SK-N-SH (cell line): Measurements from ENCODE around the gene MAML3. TPM values are rescaled to one million over a fixed set of nuclear protein-coding genes. Genes with fewer than 3 reads are reported as not detected.

ENCODE experiments used
- CTCF ChIA-PET: fragments of 300-600, 350-600 bp; formaldehyde crosslinking; extraction: SDS; loops from one replicate; lab custom pipeline; 2021; lab: Yijun Ruan, JAX
- POLR2A ChIA-PET: fragments of 350-600 bp; sonication (Branson Sonifier 250); formaldehyde crosslinking; extraction: SDS; loops from one replicate; lab custom pipeline; 2020; ENCODE audit warnings: antibody characterized with exemption, inconsistent platforms; lab: Yijun Ruan, JAX
- DNase-seq: peaks from one replicate; pipeline ENCODE4 v3.0.0; 2012
- H2AFZ ChIP-seq: fragments of 200-600 bp; sonication (generic); 2 replicates; pipeline ENCODE4 v1.8.1; 2016; ENCODE audit warnings: antibody characterized with exemption, mild to moderate bottlenecking, low read depth
- H3F3A ChIP-seq: fragments of 200-600 bp; sonication (generic); replicated peaks from 2 replicates; pipeline ENCODE3; 2016; ENCODE audit warnings: antibody characterized with exemption, mild to moderate bottlenecking; ENCODE audit not compliant: insufficient read depth
- H3K27ac ChIP-seq, 2 experiments: fragments of 200-500 bp in 1 of 2; fragments of 200-600 bp in 1 of 2; sonication (Bioruptor generic) in 1 of 2; sonication (generic), shearing (Covaris generic) in 1 of 2; 2 replicates each; pipeline versions ENCODE4 v1.5.1 to v1.6.1; 2014 to 2016; ENCODE audit warnings: low read depth in 2 of 2, inconsistent platforms in 1 of 2, low read length in 1 of 2, mild to moderate bottlenecking in 1 of 2, mixed read lengths in 1 of 2
- H3K27me3 ChIP-seq: fragments of 200-600 bp; sonication (generic), shearing (Covaris generic); 2 replicates; pipeline ENCODE4 v1.6.1; 2016; ENCODE audit warnings: mixed run types; ENCODE audit not compliant: insufficient read depth
- H3K36me3 ChIP-seq, 2 experiments: fragments of 200-500 bp in 1 of 2; fragments of 200-600 bp in 1 of 2; sonication (Bioruptor generic) in 1 of 2; sonication (generic) in 1 of 2; replicated peaks in 1 of 2; 2 replicates each; pipeline versions ENCODE3 to v1.5.1; 2014 to 2016; ENCODE audit warnings: low read length in 1 of 2, mild to moderate bottlenecking in 1 of 2; ENCODE audit not compliant: insufficient read depth in 2 of 2, control insufficient read depth in 1 of 2
- H3K4me1 ChIP-seq, 2 experiments: fragments of 200-500 bp in 1 of 2; fragments of 200-600 bp in 1 of 2; sonication (Bioruptor generic) in 1 of 2; sonication (generic), shearing (Covaris generic) in 1 of 2; 2 replicates each; pipeline versions ENCODE4 v1.5.1 to v1.6.1; 2014 to 2016; ENCODE audit warnings: low read depth in 1 of 2, low read length in 1 of 2, mixed run types in 1 of 2; ENCODE audit not compliant: insufficient read depth in 2 of 2, control insufficient read depth in 1 of 2
- H3K4me2 ChIP-seq: fragments of 200-600 bp; sonication (generic), shearing (Covaris generic); 2 replicates; pipeline ENCODE4 v1.6.1; 2017; ENCODE audit warnings: mixed run types
- H3K4me3 ChIP-seq, 2 experiments: fragments of 200-500 bp in 1 of 2; fragments of 200-600 bp in 1 of 2; sonication (Bioruptor generic) in 1 of 2; sonication (generic), shearing (Covaris generic) in 1 of 2; 2 replicates each; pipeline versions ENCODE4 v1.5.1 to v1.8.1; 2014 to 2016; ENCODE audit warnings: low read depth in 2 of 2, inconsistent platforms in 1 of 2, low read length in 1 of 2, mild to moderate bottlenecking in 1 of 2, mixed read lengths in 1 of 2, moderate library complexity in 1 of 2
- H3K79me2 ChIP-seq: fragments of 200-600 bp; sonication (generic); 2 replicates; pipeline ENCODE4 v1.8.1; 2017; ENCODE audit warnings: mild to moderate bottlenecking; ENCODE audit not compliant: insufficient read depth
- H3K9ac ChIP-seq: fragments of 200-600 bp; sonication (generic); 2 replicates; pipeline ENCODE4 v1.6.1; 2017; ENCODE audit warnings: mixed run types
- H3K9me2 ChIP-seq: fragments of 200-600 bp; sonication (generic); 2 replicates; pipeline ENCODE4 v1.6.1; 2017; ENCODE audit warnings: mixed run types
- H3K9me3 ChIP-seq: fragments of 200-600 bp; sonication (generic); 2 replicates; pipeline ENCODE4 v1.6.1; 2017; ENCODE audit warnings: mixed run types, mild to moderate bottlenecking, moderate library complexity
- H4K20me1 ChIP-seq: fragments of 200-600 bp; sonication (generic); 2 replicates; pipeline ENCODE4 v1.6.1; 2017; ENCODE audit warnings: mild to moderate bottlenecking, mixed run types; ENCODE audit not compliant: insufficient read depth
- CHD2 ChIP-seq: fragments of 150-350 bp; IDR thresholded peaks from 2 replicates; pipeline ENCODE4 v1.6.1; 2018; ENCODE audit warnings: low read length; ENCODE audit not compliant: partially characterized antibody
- MAX ChIP-seq: IDR thresholded peaks from 2 replicates; pipeline ENCODE4 v1.4.0; 2012; ENCODE audit warnings: low read depth
- MEF2A ChIP-seq: IDR thresholded peaks from 2 replicates; pipeline ENCODE4 v1.4.0; 2012; ENCODE audit warnings: low read depth, borderline replicate concordance
- MXI1 ChIP-seq: IDR thresholded peaks from 2 replicates; pipeline ENCODE4 v1.6.1; 2012; ENCODE audit warnings: mild to moderate bottlenecking, low read depth, low read length, improper control_type of control experiment
- RAD21 ChIP-seq: IDR thresholded peaks from 2 replicates; pipeline ENCODE4 v1.6.1; 2012; ENCODE audit warnings: mild to moderate bottlenecking, low read length
- RFX5 ChIP-seq: IDR thresholded peaks from 2 replicates; pipeline ENCODE4 v1.6.1; 2012; ENCODE audit warnings: mild to moderate bottlenecking, improper control_type of control experiment, low read length
- WGBS: methylation state at CpG from one replicate; pipeline ENCODE4 v1.1.6; 2017; ENCODE audit warnings: low lambda C conversion rate; 5-methylcytosine and 5-hydroxymethylcytosine counted together
- polyA plus RNA-seq, 3 experiments: library from polyadenylated mRNA; depleted of rRNA; stranded (reverse); fragments of >200 nt; gene quantifications; 2 replicates each; pipeline ENCODE4 v1.2.3, GENCODE V29; 2012

MAML3 gene
- polyA plus RNA-seq, 1 of the 3 experiments (the other 2 are of a cell fraction) = 5.3 TPM

GRCh38 chr4:139887962-139888735, 265.8 kb downstream of the MAML3 start:
- H3K4me3 ChIP-seq = peak overlapping the region in 1 of 2 experiments; percentile 22; a peak in 1 of 4 replicates
- H3K9me2 ChIP-seq = no peaks in the 10 kb centered on the region
- TF ChIP-seq RAD21 (no peak), CHD2 (peak; percentile 14)
- peak overlapping the region; percentile 54 to 98 for H3K27ac ChIP-seq
- no peaks in the 10 kb centered on the region for H4K20me1 ChIP-seq
- peak overlapping the region; percentile 60 for H3K4me2 ChIP-seq
- no peaks in the 10 kb centered on the region for H3K36me3 ChIP-seq
- H3K4me1 ChIP-seq = peaks cover 36 to 37% of the 10 kb centered on the region in 2 experiments
- ChIA-PET CTCF (interaction anchor here (1.0 to 1.7 kb wide), 9 partner anchors 10 to 231 kb away, joined by 3 to 5 read pairs (median 3); no protein-coding TSS in a partner anchor), POLR2A (interaction anchor here (0.6 to 3.8 kb wide), 21 partner anchors 12 to 364 kb away, joined by 3 to 27 read pairs (median 5); no protein-coding TSS in a partner anchor)
- no peaks in the 10 kb centered on the region for H3K27me3 ChIP-seq
- H3F3A ChIP-seq = peaks cover 10% of the 10 kb centered on the region
- no peaks in the 10 kb centered on the region for H3K9me3 ChIP-seq
- H2AFZ ChIP-seq = no peak overlapping the region
- no peak overlapping the region for H3K9ac ChIP-seq
- 30% methylated on average over 6 of the region's 6 CpGs for WGBS
- DNase-seq = peak; percentile 23
- H3K79me2 ChIP-seq = no peaks in the 10 kb centered on the region; the same call in 1 of the 2 replicates

GRCh38 chr4:139887376-139887802, 266.6 kb downstream of the MAML3 start:
- ChIA-PET CTCF (interaction anchor here (1.0 to 1.7 kb wide), 7 partner anchors 10 to 230 kb away, joined by 3 to 5 read pairs (median 3); no protein-coding TSS in a partner anchor), POLR2A (interaction anchor here (0.7 to 3.8 kb wide), 14 partner anchors 11 to 365 kb away, joined by 3 to 27 read pairs (median 4); no protein-coding TSS in a partner anchor)
- H3F3A ChIP-seq = peaks cover 10% of the 10 kb centered on the region
- TF ChIP-seq RFX5 (no peak), MXI1 (peak; percentile 41), MAX (no peak)
- no peaks in the 10 kb centered on the region for H3K36me3 ChIP-seq
- no peak for DNase-seq
- H3K4me3 ChIP-seq = peak overlapping the region; percentile 41 to 52
- H3K4me2 ChIP-seq = peak overlapping the region; percentile 60
- H3K9me3 ChIP-seq = no peaks in the 10 kb centered on the region
- no peaks in the 10 kb centered on the region for H4K20me1 ChIP-seq
- H3K9ac ChIP-seq = peak overlapping the region; percentile 36
- H2AFZ ChIP-seq = peak overlapping the region; percentile 2; the same call in 1 of the 2 replicates
- H3K27me3 ChIP-seq = no peaks in the 10 kb centered on the region
- H3K9me2 ChIP-seq = no peaks in the 10 kb centered on the region
- 8% methylated on average over 4 of the region's 4 CpGs for WGBS
- no peaks in the 10 kb centered on the region; the same call in 1 of the 2 replicates for H3K79me2 ChIP-seq
- H3K4me1 ChIP-seq = peaks cover 36 to 37% of the 10 kb centered on the region in 2 experiments
- H3K27ac ChIP-seq = peak overlapping the region; percentile 54 to 98

GRCh38 chr4:139886798-139887197, 267.2 kb downstream of the MAML3 start:
- Histone ChIP-seq H3K9me3 (no peaks in the 10 kb centered on the region), H3K9ac (peak overlapping the region; percentile 36), H3K27ac (peak overlapping the region; percentile 54 to 98; a peak in 3 of 4 replicates), H3K27me3 (no peaks in the 10 kb centered on the region), H3K79me2 (no peaks in the 10 kb centered on the region; the same call in 1 of the 2 replicates), H3K9me2 (no peaks in the 10 kb centered on the region)
- no peak for DNase-seq
- POLR2A ChIA-PET = interaction anchor here (0.8 to 3.8 kb wide), 4 partner anchors 35 to 249 kb away, joined by 3 to 27 read pairs (median 6); no protein-coding TSS in a partner anchor
- no peak for TF ChIP-seq MEF2A
- TF ChIP-seq, all 33 proteins: peak for 0
- CTCF ChIA-PET = interaction anchor here (1.0 to 1.3 kb wide), 3 partner anchors 9 to 35 kb away, joined by 3 to 5 read pairs (median 3); no protein-coding TSS in a partner anchor
- H3K36me3 ChIP-seq = no peaks in the 10 kb centered on the region
- 10% methylated on average over 8 of the region's 8 CpGs for WGBS
- H3K4me3 ChIP-seq = peak overlapping the region; percentile 41 to 52
- H2AFZ ChIP-seq = peak overlapping the region; percentile 2; the same call in 1 of the 2 replicates
- H3K4me2 ChIP-seq = peak overlapping the region; percentile 60
- no peaks in the 10 kb centered on the region for H4K20me1 ChIP-seq
- H3K4me1 ChIP-seq = peaks cover 36 to 37% of the 10 kb centered on the region in 2 experiments
- peaks cover 10% of the 10 kb centered on the region for H3F3A ChIP-seq
